ENCODE results near the gene SELENOV.

DNA sequence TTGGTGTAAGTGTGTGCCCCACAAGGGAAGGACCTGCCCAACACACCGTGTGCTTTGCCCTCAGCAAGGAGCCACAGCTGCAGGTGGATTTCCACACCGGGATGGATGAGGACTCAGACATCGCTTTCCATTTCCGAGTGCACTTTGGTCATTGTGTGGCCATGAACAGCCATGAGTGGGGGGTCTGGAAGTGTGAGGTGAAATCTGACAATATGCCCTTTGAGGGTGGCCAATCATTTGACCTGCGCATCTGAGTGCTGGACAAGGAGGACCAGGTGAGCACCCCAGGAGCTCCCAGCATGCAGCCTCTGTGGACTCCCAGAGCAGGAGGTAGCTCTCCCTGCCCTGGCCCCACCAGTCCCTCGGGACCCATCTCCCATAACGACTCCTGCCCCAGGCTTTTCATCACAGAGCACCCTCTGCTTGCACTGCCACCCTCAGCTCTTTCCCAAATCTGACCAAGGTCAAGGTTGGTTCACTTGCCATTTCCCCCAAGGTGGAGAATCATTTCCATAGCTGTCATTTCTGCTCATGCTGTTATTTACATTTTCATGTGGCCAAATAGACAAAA is 38.2 kb downstream of the SELENOV start:
- TF ChIP-seq CTCF (IDR thresholded peaks at IDR 0.05) (no peak), EZH2phosphoT487 (IDR thresholded peaks at IDR 0.05) (no peak), EZH2 (IDR thresholded peaks at IDR 0.05) (no peak)
